Neural cell (in vitro differentiated cells): Measurements from ENCODE around the gene VWA1.

Source experiments
- CTCF ChIP-seq: fragments of 450-650 bp; IDR thresholded peaks from 2 replicates; pipeline ENCODE4 v1.5.1; 2014; ENCODE audit warnings: antibody characterized with exemption, mild to moderate bottlenecking, moderate library complexity; ENCODE audit not compliant: poor library complexity, severe bottlenecking
- EZH2 ChIP-seq: fragments of 200-600, 300-800 bp; shearing (Covaris generic), sonication (generic); IDR thresholded peaks from 2 replicates; pipeline ENCODE4 v1.6.1; 2014; ENCODE audit warnings: antibody characterized with exemption, low read length, borderline replicate concordance, mild to moderate bottlenecking; ENCODE audit not compliant: insufficient read depth, poor library complexity, severe bottlenecking
- POLR2AphosphoS5 ChIP-seq: IDR thresholded peaks from 2 replicates; pipeline ENCODE4 v1.6.1; 2012
- RAD21 ChIP-seq: fragments of 450-650 bp; conservative IDR thresholded peaks from 2 replicates; pipeline ENCODE4 v1.6.1; 2014; ENCODE audit warnings: antibody characterized with exemption, mild to moderate bottlenecking, moderate library complexity
- REST ChIP-seq: IDR thresholded peaks from 2 replicates; pipeline ENCODE4 v1.6.1; 2012; ENCODE audit warnings: borderline replicate concordance
- TAF1 ChIP-seq: IDR thresholded peaks from 2 replicates; pipeline ENCODE4 v1.6.1; 2012; ENCODE audit warnings: low read depth

- TF ChIP-seq RAD21 (no peak), EZH2 (no peak), CTCF (no peak), REST (no peak), TAF1 (no peak), POLR2AphosphoS5 (no peak)
Measured at GRCh38 chr1:1463312-1463711, 27.8 kb downstream of the VWA1 start.
